Colonic mucosa (tissue), 4 donors: Measurements from ENCODE around the gene AVP. TPM values are rescaled to one million over a fixed set of nuclear protein-coding genes. Genes with fewer than 3 reads are reported as not detected.
"Not testable (repeated sequence)": the region's sequence is repeated elsewhere in the genome, so short reads cannot be mapped to it uniquely, and the experiment has no call there.

Experiments
- DNase-seq: peaks from one replicate; pipeline ENCODE4 v3.0.0-alpha.2; 2020
- H3K27ac ChIP-seq: fragments of 200-600 bp; one replicate; pipeline ENCODE4 v1.8.0; 2021
- H3K27me3 ChIP-seq: fragments of 200-600 bp; one replicate; pipeline ENCODE4 v1.8.0; 2021
- H3K36me3 ChIP-seq: fragments of 200-600 bp; one replicate; pipeline ENCODE4 v1.8.0; 2021
- H3K4me1 ChIP-seq: fragments of 200-600 bp; one replicate; pipeline ENCODE4 v1.8.0; 2021; ENCODE audit warnings: mild to moderate bottlenecking
- H3K4me3 ChIP-seq: fragments of 200-600 bp; one replicate; pipeline ENCODE4 v1.8.0; 2021
- H3K9ac ChIP-seq, 2 donors: one replicate each; pipeline ENCODE4 v1.7.0; 2013; ENCODE audit warnings: control low read depth in 2 of 2, low read depth in 2 of 2, low read length in 2 of 2
- H3K9me3 ChIP-seq: fragments of 200-600 bp; one replicate; pipeline ENCODE4 v1.8.0; 2021
- CTCF ChIP-seq: fragments of 200-600 bp; IDR thresholded peaks from one replicate; pipeline ENCODE4 v1.8.0; 2022; ENCODE audit warnings: antibody characterized with exemption, mild to moderate bottlenecking
- intact Hi-C: fragments of 100-400 bp; cut with DNase I; formaldehyde crosslinking; loops from one replicate; pipeline ENCODE4 v1.14.1; 2022
- total RNA-seq, 2 donors: library from RNA; stranded (reverse); fragmentation: NEBNext Ultra II Directional in 1 of 2; extraction: Animal tissue kit (Norgen Biotek cat#: 25700) in 1 of 2; gene quantifications; one replicate each; pipeline ENCODE4 v1.2.1, GENCODE V29; 2021
- donor health status: healthy.
- donor health status: DM: no; HTN: no; CAD: no.
- donor health status: DM: no; HTN: no; CAD: no.

The AVP gene
- total RNA-seq, 2 donors from 2014 or later, result not detected

GRCh38 chr20:3128275-3128984, 43.9 kb upstream of the AVP start:
- H3K36me3 ChIP-seq, result no peaks in the 10 kb centered on the region
- H3K9me3 ChIP-seq, result no peaks in the 10 kb centered on the region
- DNase-seq, result no peak
- H3K27ac ChIP-seq, result no peak overlapping the region
- no peak for TF ChIP-seq CTCF
- no peaks in the 10 kb centered on the region for H3K27me3 ChIP-seq
- H3K4me3 ChIP-seq, result no peak overlapping the region
- intact Hi-C loops, result no loop called here
- H3K9ac ChIP-seq, result no peak overlapping the region
- H3K4me1 ChIP-seq, result no peaks in the 10 kb centered on the region

- DNase-seq, result no peak
- H3K4me1 ChIP-seq, result no peaks in the 10 kb centered on the region
- H3K9me3 ChIP-seq, result no peaks in the 10 kb centered on the region
- intact Hi-C loops, result no loop called here
- H3K9ac ChIP-seq, result no peak overlapping the region
- no peaks in the 10 kb centered on the region for H3K36me3 ChIP-seq
- H3K27me3 ChIP-seq, result no peaks in the 10 kb centered on the region
- no peak overlapping the region for H3K4me3 ChIP-seq
- no peak overlapping the region for H3K27ac ChIP-seq
- TF ChIP-seq CTCF, result no peak
Measured at GRCh38 chr20:3126527-3126859, 42.0 kb upstream of the AVP start.

GRCh38 chr20:3125776-3126526, 41.4 kb upstream of the AVP start:
- H3K4me3 ChIP-seq, intact Hi-C loops, DNase-seq, H3K36me3 ChIP-seq, H3K9ac ChIP-seq, H3K9me3 ChIP-seq, H3K4me1 ChIP-seq, H3K27ac ChIP-seq, H3K27me3 ChIP-seq: not testable (repeated sequence)

GRCh38 chr20:3124773-3125560, 40.4 kb upstream of the AVP start:
- intact Hi-C loops, H3K36me3 ChIP-seq, DNase-seq: not testable (repeated sequence)

GRCh38 chr20:3124163-3124562, 39.6 kb upstream of the AVP start:
- H3K9me3 ChIP-seq, H3K4me1 ChIP-seq, H3K27ac ChIP-seq, DNase-seq, H3K4me3 ChIP-seq, H3K36me3 ChIP-seq, H3K9ac ChIP-seq, H3K27me3 ChIP-seq, intact Hi-C loops: not testable (repeated sequence)

More at GRCh38 chr20:3124773-3125560, 40.4 kb upstream of the AVP start:
- not testable (repeated sequence) for H3K27ac ChIP-seq, H3K4me3 ChIP-seq, H3K27me3 ChIP-seq, H3K4me1 ChIP-seq, H3K9me3 ChIP-seq, H3K9ac ChIP-seq

GRCh38 chr20:3123542-3123941, 39.0 kb upstream of the AVP start:
- no peak overlapping the region for H3K9ac ChIP-seq
- no peak overlapping the region for H3K27ac ChIP-seq
- no peaks in the 10 kb centered on the region for H3K4me1 ChIP-seq
- no peaks in the 10 kb centered on the region for H3K27me3 ChIP-seq
- no peak for TF ChIP-seq CTCF
- no peaks in the 10 kb centered on the region for H3K36me3 ChIP-seq
- intact Hi-C loops, result no loop called here
- no peaks in the 10 kb centered on the region for H3K9me3 ChIP-seq
- H3K4me3 ChIP-seq, result no peak overlapping the region
- DNase-seq, result no peak
